Gastroesophageal sphincter (tissue), 4 donors: ENCODE measurements around the gene PARD3. TPM values are rescaled to one million over a fixed set of nuclear protein-coding genes. Genes with fewer than 3 reads are reported as not detected.

Experiments
- ATAC-seq: fragments of 150-250 bp; one replicate; pipeline ENCODE4 v1.9.1; 2016; ENCODE audit warnings: mild to moderate bottlenecking, moderate library complexity
- H3K27ac ChIP-seq, 4 donors: fragments of 200-600 bp; sonication (generic) in 3 of 4; 1 replicate in 3 of 4; 2 replicates in 1 of 4; pipeline ENCODE4 v1.5.1; 2016 to 2019
- H3K27me3 ChIP-seq: fragments of 200-600 bp; sonication (generic); one replicate; pipeline ENCODE4 v1.5.1; 2019
- H3K36me3 ChIP-seq, 2 donors: fragments of 200-600 bp; sonication (generic); one replicate each; pipeline ENCODE4 v1.5.1; 2019; ENCODE audit warnings: control low read depth in 1 of 2
- H3K4me1 ChIP-seq, 3 donors: fragments of 200-600 bp; sonication (generic); 1 replicate in 2 of 3; 2 replicates in 1 of 3; pipeline ENCODE4 v1.5.1; 2016 to 2019; ENCODE audit warnings: control low read depth in 2 of 3
- H3K4me3 ChIP-seq, 2 donors: fragments of 200-600 bp; sonication (generic); one replicate each; pipeline ENCODE4 v1.5.1; 2019; ENCODE audit warnings: mild to moderate bottlenecking in 1 of 2, moderate library complexity in 1 of 2
- H3K9me3 ChIP-seq, 3 donors: fragments of 200-600 bp; sonication (generic); one replicate each; pipeline ENCODE4 v1.5.1; 2017 to 2019; ENCODE audit warnings: control low read depth in 2 of 3
- CTCF ChIP-seq, 4 experiments: fragments of 200-600 bp in 2 of 4; fragments of 450-650 bp in 2 of 4; sonication (generic) in 1 of 4; IDR thresholded peaks; one replicate each; pipeline ENCODE4 v1.5.1; 2017 to 2019; ENCODE audit warnings: antibody characterized with exemption in 4 of 4, mild to moderate bottlenecking in 2 of 4, moderate library complexity in 2 of 4
- EP300 ChIP-seq: sonication (generic); formaldehyde crosslinking; IDR thresholded peaks from one replicate; pipeline ENCODE4 v1.6.1; 2017; ENCODE audit warnings: antibody characterized with exemption, mild to moderate bottlenecking
- POLR2A ChIP-seq, 2 donors: fragments of 450-650 bp; IDR thresholded peaks; one replicate each; pipeline ENCODE4 v1.6.1; 2017; ENCODE audit warnings: antibody characterized with exemption in 2 of 2, mild to moderate bottlenecking in 2 of 2, moderate library complexity in 1 of 2
- POLR2AphosphoS5 ChIP-seq: sonication (generic); formaldehyde crosslinking; IDR thresholded peaks from one replicate; pipeline ENCODE4 v1.6.1; 2017; ENCODE audit warnings: antibody characterized with exemption
- WGBS, 2 donors: methylation state at CpG; one replicate each; pipeline ENCODE4 v1.1.5; 2018; ENCODE audit warnings: low coverage in 1 of 2; 5-methylcytosine and 5-hydroxymethylcytosine counted together
- total RNA-seq, 4 donors: library from RNA; depleted of rRNA; stranded (reverse); fragments of >200 nt; gene quantifications; one replicate each; pipeline ENCODE4 v1.1.0, GENCODE V29; 2016

Gene PARD3
- total RNA-seq, 4 donors from 2014 or later = 101 to 127 (median 115) TPM

- ATAC-seq = no peak
- 82 to 94% methylated on average over 3 to 4 of the region's 4 CpGs for WGBS, 2 donors
These were observed 300.8 kb downstream of the PARD3 start for GRCh38 chr10:34514290-34514689.

GRCh38 chr10:34513636-34514035 lies 301.5 kb downstream of the PARD3 start:
- TF ChIP-seq POLR2A (IDR thresholded peaks at IDR 0.05) (no peak), EP300 (no peak), POLR2AphosphoS5 (no peak)
- no peak for ATAC-seq

More at GRCh38 chr10:34514290-34514689, 300.8 kb downstream of the PARD3 start:
- H3K36me3 ChIP-seq = peaks cover 0 to 7% of the 10 kb centered on the region in 2 donors
- no peak overlapping the region for H3K4me3 ChIP-seq
- H3K4me1 ChIP-seq = no peaks in the 10 kb centered on the region
- no peak for TF ChIP-seq CTCF (IDR thresholded peaks at IDR 0.05)
- TF ChIP-seq POLR2A (IDR thresholded peaks at IDR 0.05) = no peak
- no peak for TF ChIP-seq EP300
- TF ChIP-seq POLR2AphosphoS5 = no peak
- H3K9me3 ChIP-seq = no peaks in the 10 kb centered on the region
- H3K27me3 ChIP-seq = no peaks in the 10 kb centered on the region
- no peak overlapping the region for H3K27ac ChIP-seq

GRCh38 chr10:34507217-34507616 lies 307.9 kb downstream of the PARD3 start:
- H3K36me3 ChIP-seq = no peaks in the 10 kb centered on the region
- no peak for TF ChIP-seq CTCF (IDR thresholded peaks at IDR 0.05)
- peaks cover 0 to 11% (median 3%) of the 10 kb centered on the region in 3 donors for H3K4me1 ChIP-seq
- WGBS, 2 donors = 29 to 58% methylated on average over 3 of the region's 3 CpGs
- H3K27ac ChIP-seq = no peak overlapping the region
- no peaks in the 10 kb centered on the region for H3K27me3 ChIP-seq
- no peak overlapping the region for H3K4me3 ChIP-seq
- ATAC-seq = no peak
- H3K9me3 ChIP-seq = no peaks in the 10 kb centered on the region

More at GRCh38 chr10:34513636-34514035, 301.5 kb downstream of the PARD3 start:
- Histone ChIP-seq H3K36me3 (peaks cover 0 to 7% of the 10 kb centered on the region in 2 donors), H3K27ac (no peak overlapping the region), H3K27me3 (no peaks in the 10 kb centered on the region), H3K9me3 (no peaks in the 10 kb centered on the region), H3K4me3 (no peak overlapping the region), H3K4me1 (no peaks in the 10 kb centered on the region)
- WGBS, 2 donors = 96 to 100% methylated on average over 2 of the region's 2 CpGs

GRCh38 chr10:34506786-34507185 lies 308.3 kb downstream of the PARD3 start:
- 94 to 100% methylated on average over 5 of the region's 5 CpGs for WGBS, 2 donors
- H3K9me3 ChIP-seq = no peaks in the 10 kb centered on the region
- H3K27ac ChIP-seq = no peak overlapping the region
- TF ChIP-seq POLR2A (IDR thresholded peaks at IDR 0.05) (no peak), CTCF (IDR thresholded peaks at IDR 0.05) (no peak), EP300 (no peak), POLR2AphosphoS5 (no peak)
- H3K4me3 ChIP-seq = no peak overlapping the region
- no peaks in the 10 kb centered on the region for H3K36me3 ChIP-seq
- peaks cover 0 to 11% (median 3%) of the 10 kb centered on the region in 3 donors for H3K4me1 ChIP-seq
- ATAC-seq = no peak
- H3K27me3 ChIP-seq = no peaks in the 10 kb centered on the region

GRCh38 chr10:34505338-34505737 lies 309.8 kb downstream of the PARD3 start:
- no peak for TF ChIP-seq CTCF (IDR thresholded peaks at IDR 0.05)
- no peak for TF ChIP-seq POLR2AphosphoS5
- TF ChIP-seq POLR2A (IDR thresholded peaks at IDR 0.05) = no peak
- no peak for TF ChIP-seq EP300
- WGBS, 2 donors = 80 to 100% methylated on average over 1 to 2 of the region's 2 CpGs
- no peak overlapping the region for H3K4me3 ChIP-seq
- H3K9me3 ChIP-seq = no peaks in the 10 kb centered on the region
- H3K4me1 ChIP-seq = peaks cover 0 to 11% (median 3%) of the 10 kb centered on the region in 3 donors
- no peaks in the 10 kb centered on the region for H3K36me3 ChIP-seq
- H3K27ac ChIP-seq = no peak overlapping the region
- H3K27me3 ChIP-seq = no peaks in the 10 kb centered on the region
- ATAC-seq = no peak
